ENCODE data around the gene POLR3GL. TPM values are rescaled to one million over a fixed set of nuclear protein-coding genes. Genes with fewer than 3 reads are reported as not detected.

POLR3GL gene
- total and polyA plus RNA-seq, 2 experiments from 2014 or later: 3.1 to 9.5 TPM

DNA sequence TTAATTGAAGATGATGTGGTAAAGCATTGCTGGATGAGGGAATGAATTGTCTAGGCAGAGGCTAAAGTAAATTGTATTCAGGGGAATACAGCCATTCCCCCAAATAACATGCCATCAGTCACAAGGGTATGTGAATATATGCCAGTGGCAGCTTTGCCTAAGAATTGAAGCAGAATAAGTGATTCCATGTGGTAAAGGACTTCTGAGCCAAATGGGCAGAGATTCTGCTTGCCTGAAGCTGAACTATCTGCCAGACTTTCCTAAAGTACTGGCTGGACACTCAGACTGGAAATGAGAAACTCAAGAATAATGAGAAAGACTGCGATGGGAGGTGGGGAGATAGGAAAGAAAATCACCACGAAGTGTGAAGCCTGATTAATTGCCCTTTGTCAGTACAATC lies 9.1 kb upstream of the POLR3GL start:
- H3K4me3 ChIP-seq: no peak overlapping the region
- Mint-ChIP-seq H3K4me3 (no peak overlapping the region), H3K27ac (no peak overlapping the region), H3K4me1 (peaks cover 19% of the 10 kb centered on the region), H3K27me3 (ENCODE audit: insufficient read depth, low read depth, poor library complexity) (peaks cover 37% of the 10 kb centered on the region), H3K9me3 (no peaks in the 10 kb centered on the region; the same call in 2 of the 3 replicates), H3K36me3 (ENCODE audit: low read depth) (no peaks in the 10 kb centered on the region; the same call in 2 of the 3 replicates)
- peaks cover 65% of the 10 kb centered on the region for H3K27me3 ChIP-seq (ENCODE audit: insufficient read depth)
- no peaks in the 10 kb centered on the region for H3K79me2 ChIP-seq (replicated peaks; ENCODE audit: insufficient read depth)
- no peaks in the 10 kb centered on the region for H4K20me1 ChIP-seq (replicated peaks; ENCODE audit: insufficient read depth)
- no peak for DNase-seq (ENCODE audit: low spot score)
- H2AFZ ChIP-seq: no peak overlapping the region
- no peaks in the 10 kb centered on the region for H3K36me3 ChIP-seq (ENCODE audit: insufficient read depth)
- peaks cover 11% of the 10 kb centered on the region for H3K4me1 ChIP-seq (ENCODE audit: insufficient read depth)
- no peaks in the 10 kb centered on the region; the same call in 1 of the 2 replicates for H3F3A ChIP-seq (replicated peaks; ENCODE audit: low read depth)
- H3K9me2 ChIP-seq (ENCODE audit: insufficient read depth): no peaks in the 10 kb centered on the region
- H3K4me2 ChIP-seq: no peak overlapping the region
- TF ChIP-seq JUNB (IDR thresholded peaks at IDR 0.05; ENCODE audit: unreplicated experiment) (no peak), EZH2phosphoT487 (IDR thresholded peaks at IDR 0.05; ENCODE audit: unreplicated experiment) (no peak), STAT1 (IDR thresholded peaks at IDR 0.05; ENCODE audit: unreplicated experiment) (no peak), NANOG (IDR thresholded peaks at IDR 0.05; ENCODE audit: borderline replicate concordance) (no peak)
- TF ChIP-seq, protein P1, sequence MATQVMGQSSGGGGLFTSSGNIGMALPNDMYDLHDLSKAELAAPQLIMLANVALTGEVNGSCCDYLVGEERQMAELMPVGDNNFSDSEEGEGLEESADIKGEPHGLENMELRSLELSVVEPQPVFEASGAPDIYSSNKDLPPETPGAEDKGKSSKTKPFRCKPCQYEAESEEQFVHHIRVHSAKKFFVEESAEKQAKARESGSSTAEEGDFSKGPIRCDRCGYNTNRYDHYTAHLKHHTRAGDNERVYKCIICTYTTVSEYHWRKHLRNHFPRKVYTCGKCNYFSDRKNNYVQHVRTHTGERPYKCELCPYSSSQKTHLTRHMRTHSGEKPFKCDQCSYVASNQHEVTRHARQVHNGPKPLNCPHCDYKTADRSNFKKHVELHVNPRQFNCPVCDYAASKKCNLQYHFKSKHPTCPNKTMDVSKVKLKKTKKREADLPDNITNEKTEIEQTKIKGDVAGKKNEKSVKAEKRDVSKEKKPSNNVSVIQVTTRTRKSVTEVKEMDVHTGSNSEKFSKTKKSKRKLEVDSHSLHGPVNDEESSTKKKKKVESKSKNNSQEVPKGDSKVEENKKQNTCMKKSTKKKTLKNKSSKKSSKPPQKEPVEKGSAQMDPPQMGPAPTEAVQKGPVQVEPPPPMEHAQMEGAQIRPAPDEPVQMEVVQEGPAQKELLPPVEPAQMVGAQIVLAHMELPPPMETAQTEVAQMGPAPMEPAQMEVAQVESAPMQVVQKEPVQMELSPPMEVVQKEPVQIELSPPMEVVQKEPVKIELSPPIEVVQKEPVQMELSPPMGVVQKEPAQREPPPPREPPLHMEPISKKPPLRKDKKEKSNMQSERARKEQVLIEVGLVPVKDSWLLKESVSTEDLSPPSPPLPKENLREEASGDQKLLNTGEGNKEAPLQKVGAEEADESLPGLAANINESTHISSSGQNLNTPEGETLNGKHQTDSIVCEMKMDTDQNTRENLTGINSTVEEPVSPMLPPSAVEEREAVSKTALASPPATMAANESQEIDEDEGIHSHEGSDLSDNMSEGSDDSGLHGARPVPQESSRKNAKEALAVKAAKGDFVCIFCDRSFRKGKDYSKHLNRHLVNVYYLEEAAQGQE (IDR thresholded peaks at IDR 0.05; ENCODE audit: unreplicated experiment): no peak
- TF ChIP-seq, protein P2, sequence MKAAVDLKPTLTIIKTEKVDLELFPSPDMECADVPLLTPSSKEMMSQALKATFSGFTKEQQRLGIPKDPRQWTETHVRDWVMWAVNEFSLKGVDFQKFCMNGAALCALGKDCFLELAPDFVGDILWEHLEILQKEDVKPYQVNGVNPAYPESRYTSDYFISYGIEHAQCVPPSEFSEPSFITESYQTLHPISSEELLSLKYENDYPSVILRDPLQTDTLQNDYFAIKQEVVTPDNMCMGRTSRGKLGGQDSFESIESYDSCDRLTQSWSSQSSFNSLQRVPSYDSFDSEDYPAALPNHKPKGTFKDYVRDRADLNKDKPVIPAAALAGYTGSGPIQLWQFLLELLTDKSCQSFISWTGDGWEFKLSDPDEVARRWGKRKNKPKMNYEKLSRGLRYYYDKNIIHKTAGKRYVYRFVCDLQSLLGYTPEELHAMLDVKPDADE (IDR thresholded peaks at IDR 0.05): no peak
- TF ChIP-seq, protein P3, sequence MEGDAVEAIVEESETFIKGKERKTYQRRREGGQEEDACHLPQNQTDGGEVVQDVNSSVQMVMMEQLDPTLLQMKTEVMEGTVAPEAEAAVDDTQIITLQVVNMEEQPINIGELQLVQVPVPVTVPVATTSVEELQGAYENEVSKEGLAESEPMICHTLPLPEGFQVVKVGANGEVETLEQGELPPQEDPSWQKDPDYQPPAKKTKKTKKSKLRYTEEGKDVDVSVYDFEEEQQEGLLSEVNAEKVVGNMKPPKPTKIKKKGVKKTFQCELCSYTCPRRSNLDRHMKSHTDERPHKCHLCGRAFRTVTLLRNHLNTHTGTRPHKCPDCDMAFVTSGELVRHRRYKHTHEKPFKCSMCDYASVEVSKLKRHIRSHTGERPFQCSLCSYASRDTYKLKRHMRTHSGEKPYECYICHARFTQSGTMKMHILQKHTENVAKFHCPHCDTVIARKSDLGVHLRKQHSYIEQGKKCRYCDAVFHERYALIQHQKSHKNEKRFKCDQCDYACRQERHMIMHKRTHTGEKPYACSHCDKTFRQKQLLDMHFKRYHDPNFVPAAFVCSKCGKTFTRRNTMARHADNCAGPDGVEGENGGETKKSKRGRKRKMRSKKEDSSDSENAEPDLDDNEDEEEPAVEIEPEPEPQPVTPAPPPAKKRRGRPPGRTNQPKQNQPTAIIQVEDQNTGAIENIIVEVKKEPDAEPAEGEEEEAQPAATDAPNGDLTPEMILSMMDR (conservative IDR thresholded peaks at IDR 0.05; ENCODE audit: low read depth in 2 of 2): no peak
- no peak overlapping the region for H3K27ac ChIP-seq (ENCODE audit: low read depth)
- ATAC-seq: no peak

DNA sequence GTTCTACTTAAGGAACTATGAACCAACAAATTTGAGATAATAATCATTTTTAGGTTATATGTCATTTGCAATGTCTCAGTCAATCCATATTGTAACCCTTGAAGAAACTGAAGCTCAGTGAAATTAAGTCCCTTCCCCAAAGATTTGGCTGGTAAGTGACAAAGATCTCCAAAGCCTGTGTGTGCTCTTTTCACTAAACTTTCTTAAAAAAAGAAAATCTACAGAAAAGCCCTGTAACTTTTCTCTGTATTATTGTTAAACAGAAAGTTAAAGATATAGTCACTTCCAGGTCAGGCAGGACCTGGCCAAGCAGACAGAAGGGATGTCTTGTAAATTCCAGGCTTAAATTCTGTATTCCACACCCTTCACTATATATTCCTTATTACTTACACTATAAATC lies 8.1 kb upstream of the POLR3GL start:
- Histone ChIP-seq H2AFZ (no peak overlapping the region), H3K4me2 (no peak overlapping the region), H3F3A (replicated peaks; ENCODE audit: low read depth) (no peaks in the 10 kb centered on the region; the same call in 1 of the 2 replicates), H3K4me1 (ENCODE audit: insufficient read depth) (peaks cover 11% of the 10 kb centered on the region), H3K27me3 (ENCODE audit: insufficient read depth) (peaks cover 71% of the 10 kb centered on the region), H3K9me2 (ENCODE audit: insufficient read depth) (no peaks in the 10 kb centered on the region), H4K20me1 (replicated peaks; ENCODE audit: insufficient read depth) (no peaks in the 10 kb centered on the region), H3K36me3 (ENCODE audit: insufficient read depth) (no peaks in the 10 kb centered on the region), H3K27ac (ENCODE audit: low read depth) (no peak overlapping the region), H3K79me2 (replicated peaks; ENCODE audit: insufficient read depth) (no peaks in the 10 kb centered on the region), H3K4me3 (no peak overlapping the region)
- peaks cover 45% of the 10 kb centered on the region for H3K27me3 Mint-ChIP-seq (ENCODE audit: insufficient read depth, low read depth, poor library complexity)
- H3K4me1 Mint-ChIP-seq: peaks cover 16% of the 10 kb centered on the region
- no peak overlapping the region for H3K27ac Mint-ChIP-seq
- no peaks in the 10 kb centered on the region; the same call in 2 of the 3 replicates for H3K36me3 Mint-ChIP-seq (ENCODE audit: low read depth)
- ATAC-seq: no peak
- no peaks in the 10 kb centered on the region; the same call in 2 of the 3 replicates for H3K9me3 Mint-ChIP-seq
- DNase-seq (ENCODE audit: low spot score): no peak
- no peak overlapping the region for H3K4me3 Mint-ChIP-seq
- no peak for TF ChIP-seq JUNB (IDR thresholded peaks at IDR 0.05; ENCODE audit: unreplicated experiment)
- TF ChIP-seq, protein P2 (IDR thresholded peaks at IDR 0.05): no peak
- no peak for TF ChIP-seq EZH2 (IDR thresholded peaks at IDR 0.05; ENCODE audit: low read depth, unreplicated experiment)
- TF ChIP-seq, protein P1 (IDR thresholded peaks at IDR 0.05; ENCODE audit: unreplicated experiment): no peak
- TF ChIP-seq, protein P3 (conservative IDR thresholded peaks at IDR 0.05; ENCODE audit: low read depth in 2 of 2): no peak
- TF ChIP-seq CREB1 (CRISPR knock-in tag; IDR thresholded peaks at IDR 0.05; ENCODE audit: low read depth): no peak
- TF ChIP-seq NANOG (IDR thresholded peaks at IDR 0.05; ENCODE audit: borderline replicate concordance): no peak
